Thyroid gland (tissue), 4 donors: Measurements from ENCODE around the gene ANKMY1. TPM values are rescaled to one million over a fixed set of nuclear protein-coding genes. Genes with fewer than 3 reads are reported as not detected.

ENCODE experiments used
- DNase-seq, 2 donors: peaks; one replicate each; pipeline ENCODE4 v3.0.0-alpha.2; 2019
- H3K27ac ChIP-seq, 3 donors: fragments of 200-600 bp; sonication (generic); 1 replicate in 2 of 3; 2 replicates in 1 of 3; pipeline ENCODE4 v1.5.1; 2016 to 2019; ENCODE audit warnings: mild to moderate bottlenecking in 1 of 3, moderate library complexity in 1 of 3
- H3K27me3 ChIP-seq: fragments of 200-600 bp; sonication (generic); one replicate; pipeline ENCODE4 v1.5.1; 2019
- H3K36me3 ChIP-seq, 2 donors: fragments of 200-600 bp; sonication (generic); one replicate each; pipeline ENCODE4 v1.5.1; 2016 to 2019
- H3K4me1 ChIP-seq, 2 donors: fragments of 200-600 bp; sonication (generic); one replicate each; pipeline ENCODE4 v1.5.1; 2017 to 2019
- H3K4me3 ChIP-seq, 3 donors: fragments of 200-600 bp; sonication (generic); replicated peaks in 1 of 3; 1 replicate in 2 of 3; 2 replicates in 1 of 3; pipeline ENCODE4 v1.5.1; 2016; ENCODE audit warnings: mild to moderate bottlenecking in 1 of 3
- H3K9me3 ChIP-seq: fragments of 200-600 bp; sonication (generic); one replicate; pipeline ENCODE4 v1.5.1; 2017
- POLR2A ChIP-seq, 2 donors: fragments of 450-650 bp; IDR thresholded peaks; one replicate each; pipeline ENCODE4 v1.6.1; 2017; ENCODE audit warnings: antibody characterized with exemption in 2 of 2, mild to moderate bottlenecking in 2 of 2, moderate library complexity in 1 of 2
- WGBS, 2 donors: methylation state at CpG; one replicate each; pipeline ENCODE4 v1.1.5; 2017; 5-methylcytosine and 5-hydroxymethylcytosine counted together
- intact Hi-C: fragments of 100-400 bp; cut with DNase I; formaldehyde crosslinking; loops from one replicate; pipeline ENCODE4 v1.15.1; 2023
- total RNA-seq, 4 donors: library from RNA; depleted of rRNA; stranded (reverse); fragments of >200 nt; gene quantifications; one replicate each; pipeline ENCODE4 v1.2.3, GENCODE V29; 2016
- TF ChIP-seq, protein P1 (sequence below), 6 experiments: fragments of 200-600 bp in 3 of 6; fragments of 450-650 bp in 3 of 6; sonication (generic) in 3 of 6; IDR thresholded peaks; one replicate each; pipeline ENCODE4 v1.5.1; 2016 to 2019; ENCODE audit warnings: antibody characterized with exemption in 6 of 6, mild to moderate bottlenecking in 2 of 6, inconsistent platforms in 1 of 6, moderate library complexity in 1 of 6

The ANKMY1 gene
- total RNA-seq, 4 donors from 2014 or later: 17.4 to 24.7 (median 21.0) TPM

DNA sequence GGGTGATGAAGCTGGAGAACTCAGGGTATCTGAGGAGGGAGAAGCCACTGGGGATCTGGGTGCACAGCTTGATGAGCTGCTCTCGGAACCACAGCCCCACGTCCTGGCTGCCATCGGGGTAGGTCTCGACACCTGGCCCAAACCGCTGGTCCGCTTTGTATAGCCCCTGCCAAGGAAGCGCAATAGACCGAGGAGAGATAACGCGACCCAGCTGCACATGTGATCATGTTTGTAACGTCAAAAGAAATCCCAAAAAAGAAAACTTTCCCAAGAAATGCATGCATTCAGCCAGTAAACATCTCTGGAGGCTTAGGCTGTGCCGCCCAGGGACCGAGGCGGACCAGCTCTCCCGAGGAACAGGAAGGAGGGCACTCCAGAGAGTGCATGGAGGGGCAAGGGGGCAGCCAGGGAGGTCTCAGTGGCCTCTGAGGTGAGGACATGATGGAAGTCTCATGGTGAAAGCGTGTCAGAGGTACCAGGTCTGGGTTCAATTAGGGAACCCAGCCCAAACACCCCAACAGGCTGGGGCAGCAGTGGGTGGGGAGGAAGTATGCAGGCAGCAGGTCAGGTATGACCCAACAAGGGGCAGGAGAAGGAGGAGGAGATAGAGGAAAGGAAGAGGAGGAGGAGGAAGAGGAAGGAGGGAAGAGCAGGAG lies 28.3 kb downstream of the ANKMY1 start:
- Histone ChIP-seq H3K36me3 (peaks cover 0 to 5% of the 10 kb centered on the region in 2 donors), H3K9me3 (no peaks in the 10 kb centered on the region), H3K27ac (no peak overlapping the region), H3K27me3 (no peaks in the 10 kb centered on the region), H3K4me1 (no peaks in the 10 kb centered on the region), H3K4me3 (no peak overlapping the region)
- TF ChIP-seq, protein P1, sequence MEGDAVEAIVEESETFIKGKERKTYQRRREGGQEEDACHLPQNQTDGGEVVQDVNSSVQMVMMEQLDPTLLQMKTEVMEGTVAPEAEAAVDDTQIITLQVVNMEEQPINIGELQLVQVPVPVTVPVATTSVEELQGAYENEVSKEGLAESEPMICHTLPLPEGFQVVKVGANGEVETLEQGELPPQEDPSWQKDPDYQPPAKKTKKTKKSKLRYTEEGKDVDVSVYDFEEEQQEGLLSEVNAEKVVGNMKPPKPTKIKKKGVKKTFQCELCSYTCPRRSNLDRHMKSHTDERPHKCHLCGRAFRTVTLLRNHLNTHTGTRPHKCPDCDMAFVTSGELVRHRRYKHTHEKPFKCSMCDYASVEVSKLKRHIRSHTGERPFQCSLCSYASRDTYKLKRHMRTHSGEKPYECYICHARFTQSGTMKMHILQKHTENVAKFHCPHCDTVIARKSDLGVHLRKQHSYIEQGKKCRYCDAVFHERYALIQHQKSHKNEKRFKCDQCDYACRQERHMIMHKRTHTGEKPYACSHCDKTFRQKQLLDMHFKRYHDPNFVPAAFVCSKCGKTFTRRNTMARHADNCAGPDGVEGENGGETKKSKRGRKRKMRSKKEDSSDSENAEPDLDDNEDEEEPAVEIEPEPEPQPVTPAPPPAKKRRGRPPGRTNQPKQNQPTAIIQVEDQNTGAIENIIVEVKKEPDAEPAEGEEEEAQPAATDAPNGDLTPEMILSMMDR (IDR thresholded peaks at IDR 0.05): no peak
- TF ChIP-seq POLR2A (IDR thresholded peaks at IDR 0.05): no peak
- WGBS, 2 donors: 94 to 98% methylated on average over 16 of the region's 16 CpGs
- intact Hi-C loops: no loop called here
- no peak for DNase-seq

DNA sequence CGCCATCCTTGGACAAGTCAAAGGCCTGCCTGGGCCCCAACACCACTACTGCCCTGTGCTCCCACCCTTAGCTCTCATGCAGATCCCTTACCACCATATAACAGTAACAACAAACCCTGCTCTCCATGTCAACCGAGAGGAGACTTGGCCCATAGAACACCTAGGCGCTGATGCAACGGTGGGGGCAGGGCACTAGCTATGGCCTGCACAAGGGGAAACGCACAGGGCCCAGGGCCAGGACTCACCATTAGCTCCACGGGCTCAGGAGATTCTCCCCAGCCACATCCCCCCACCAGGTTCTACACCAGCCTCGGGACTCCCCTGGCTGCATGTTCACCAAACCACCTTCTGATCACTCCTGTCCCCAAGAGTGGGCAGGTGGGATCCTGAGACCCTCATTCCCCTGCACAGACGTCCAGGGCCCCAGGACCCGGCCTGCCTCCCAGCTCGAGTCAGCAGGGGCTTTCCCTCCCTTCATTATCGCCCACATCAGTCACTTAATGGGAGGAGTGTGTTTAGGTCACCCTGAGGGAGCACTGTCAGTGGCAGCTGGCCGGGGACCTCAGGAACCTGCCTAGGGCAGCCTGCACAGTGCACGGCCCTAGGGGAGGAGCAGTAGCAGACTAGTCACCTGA lies 29.3 kb downstream of the ANKMY1 start:
- Histone ChIP-seq H3K36me3 (peaks cover 1 to 11% of the 10 kb centered on the region in 2 donors), H3K4me1 (no peaks in the 10 kb centered on the region), H3K27ac (no peak overlapping the region), H3K4me3 (no peak overlapping the region), H3K27me3 (no peaks in the 10 kb centered on the region), H3K9me3 (no peaks in the 10 kb centered on the region)
- WGBS, 2 donors: 92% methylated on average over 9 to 12 of the region's 13 CpGs
- TF ChIP-seq POLR2A (IDR thresholded peaks at IDR 0.05): no peak
- TF ChIP-seq, protein P1 (IDR thresholded peaks at IDR 0.05): no peak
- intact Hi-C loops: no loop called here
- no peak for DNase-seq

DNA sequence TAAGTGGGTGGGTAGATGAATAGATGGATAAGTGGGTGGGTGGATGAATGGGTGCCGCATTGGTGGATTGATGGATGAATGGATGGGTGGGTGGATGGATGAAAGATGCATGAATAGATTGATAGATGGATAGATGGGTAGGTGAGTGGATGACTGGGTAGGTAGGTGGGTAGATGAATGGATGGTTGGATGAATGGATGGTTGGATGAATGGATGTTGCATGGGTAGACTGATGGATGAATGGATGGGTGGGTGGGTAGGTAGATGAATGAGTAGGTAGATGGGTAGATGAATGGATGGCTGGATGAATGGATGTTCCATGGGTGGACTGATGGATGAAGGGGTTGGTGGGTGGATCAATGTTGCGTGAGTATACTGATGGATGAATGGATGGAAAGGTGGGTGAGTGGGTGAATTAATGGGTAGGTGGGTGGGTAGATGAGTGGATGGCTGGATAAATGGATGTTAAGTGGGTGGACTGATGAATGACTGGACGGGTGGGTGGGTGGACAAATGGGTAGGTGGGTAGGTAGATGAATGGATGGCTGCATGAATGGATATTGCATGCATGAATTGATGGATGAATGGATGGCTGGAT lies 30.5 kb downstream of the ANKMY1 start:
- Histone ChIP-seq H3K27me3 (no peaks in the 10 kb centered on the region), H3K4me3 (no peak overlapping the region), H3K9me3 (no peaks in the 10 kb centered on the region), H3K27ac (no peak overlapping the region), H3K36me3 (peaks cover 4 to 15% of the 10 kb centered on the region in 2 donors), H3K4me1 (no peaks in the 10 kb centered on the region)
- no peak for DNase-seq
- 69 to 86% methylated on average over 3 of the region's 3 CpGs for WGBS, 2 donors
- TF ChIP-seq POLR2A (IDR thresholded peaks at IDR 0.05): no peak
- TF ChIP-seq, protein P1 (IDR thresholded peaks at IDR 0.05): no peak
- intact Hi-C loops: no loop called here

DNA sequence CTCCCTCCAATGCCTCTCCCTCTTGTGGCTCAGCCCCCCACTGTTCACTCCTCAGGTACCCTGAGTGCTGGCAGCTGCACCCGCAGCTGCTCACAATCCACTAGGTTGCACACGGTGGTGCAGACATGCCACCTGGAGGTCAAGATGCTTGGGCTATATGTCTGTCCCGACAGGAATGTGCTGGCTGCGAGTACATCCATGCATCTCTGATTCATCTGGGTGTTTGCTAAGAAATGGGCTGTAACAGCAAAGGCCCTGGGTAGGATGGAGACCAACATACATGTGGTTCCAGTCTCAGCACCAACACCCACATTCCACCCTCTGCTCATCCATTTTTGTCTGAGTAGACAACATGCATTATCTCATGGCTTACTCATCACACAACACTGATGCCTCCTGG lies 31.3 kb downstream of the ANKMY1 start:
- intact Hi-C loops: no loop called here
- H3K27me3 ChIP-seq: no peaks in the 10 kb centered on the region
- H3K36me3 ChIP-seq: peaks cover 4 to 15% of the 10 kb centered on the region in 2 donors
- no peak for TF ChIP-seq POLR2A (IDR thresholded peaks at IDR 0.05)
- TF ChIP-seq, protein P1 (IDR thresholded peaks at IDR 0.05): no peak
- H3K4me3 ChIP-seq: no peak overlapping the region
- no peak for DNase-seq
- no peaks in the 10 kb centered on the region for H3K9me3 ChIP-seq
- H3K27ac ChIP-seq: no peak overlapping the region
- 89 to 92% methylated on average over 3 to 4 of the region's 4 CpGs for WGBS, 2 donors
- H3K4me1 ChIP-seq: no peaks in the 10 kb centered on the region

DNA sequence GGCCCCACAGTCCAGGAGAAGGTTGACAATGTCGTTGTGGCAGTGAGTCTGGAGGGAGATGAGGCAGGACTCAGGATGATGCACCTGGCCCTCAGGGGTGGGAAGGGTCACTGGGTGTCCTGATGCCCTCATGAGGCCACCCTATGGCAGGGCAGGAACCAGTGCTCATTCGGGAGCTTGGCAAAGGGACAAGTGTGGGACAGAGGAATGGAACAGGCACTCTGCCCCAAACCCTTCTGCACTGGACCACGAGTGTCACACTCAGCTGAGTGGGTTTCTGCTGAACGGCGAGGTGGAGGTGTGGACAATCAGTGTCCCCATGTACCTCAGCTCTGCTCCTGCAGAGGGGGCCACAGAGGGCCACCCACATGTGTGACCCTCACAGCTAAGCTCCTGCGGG lies 32.0 kb downstream of the ANKMY1 start:
- Histone ChIP-seq H3K27ac (no peak overlapping the region), H3K4me1 (no peaks in the 10 kb centered on the region), H3K4me3 (no peak overlapping the region), H3K9me3 (no peaks in the 10 kb centered on the region), H3K36me3 (peaks cover 4 to 15% of the 10 kb centered on the region in 2 donors), H3K27me3 (no peaks in the 10 kb centered on the region)
- DNase-seq: no peak
- 92 to 94% methylated on average over 5 to 6 of the region's 6 CpGs for WGBS, 2 donors
- TF ChIP-seq POLR2A (IDR thresholded peaks at IDR 0.05): no peak
- TF ChIP-seq, protein P1 (IDR thresholded peaks at IDR 0.05): no peak
- intact Hi-C loops: no loop called here
